Measurements from ENCODE around the gene YIPF5. TPM values are rescaled to one million over a fixed set of nuclear protein-coding genes. Genes with fewer than 3 reads are reported as not detected.

Gene YIPF5
- total and polyA plus RNA-seq, 9 donors, result 15.9 to 46.2 (median 35.4) TPM

- intact Hi-C loops (cut with DNase I), result no loop called here
- no peak for DNase-seq
- Histone ChIP-seq H3K4me1 (ENCODE audit: insufficient read depth) (no peaks in the 10 kb centered on the region), H3K27me3 (no peaks in the 10 kb centered on the region), H3K27ac (no peak overlapping the region), H3K4me3 (no peak overlapping the region), H3K36me3 (no peaks in the 10 kb centered on the region), H3K9me3 (no peaks in the 10 kb centered on the region)
- WGBS, 3 donors, result 46 to 49% (median 48%) methylated on average over 10 of the region's 10 CpGs
- TF ChIP-seq, protein P1, sequence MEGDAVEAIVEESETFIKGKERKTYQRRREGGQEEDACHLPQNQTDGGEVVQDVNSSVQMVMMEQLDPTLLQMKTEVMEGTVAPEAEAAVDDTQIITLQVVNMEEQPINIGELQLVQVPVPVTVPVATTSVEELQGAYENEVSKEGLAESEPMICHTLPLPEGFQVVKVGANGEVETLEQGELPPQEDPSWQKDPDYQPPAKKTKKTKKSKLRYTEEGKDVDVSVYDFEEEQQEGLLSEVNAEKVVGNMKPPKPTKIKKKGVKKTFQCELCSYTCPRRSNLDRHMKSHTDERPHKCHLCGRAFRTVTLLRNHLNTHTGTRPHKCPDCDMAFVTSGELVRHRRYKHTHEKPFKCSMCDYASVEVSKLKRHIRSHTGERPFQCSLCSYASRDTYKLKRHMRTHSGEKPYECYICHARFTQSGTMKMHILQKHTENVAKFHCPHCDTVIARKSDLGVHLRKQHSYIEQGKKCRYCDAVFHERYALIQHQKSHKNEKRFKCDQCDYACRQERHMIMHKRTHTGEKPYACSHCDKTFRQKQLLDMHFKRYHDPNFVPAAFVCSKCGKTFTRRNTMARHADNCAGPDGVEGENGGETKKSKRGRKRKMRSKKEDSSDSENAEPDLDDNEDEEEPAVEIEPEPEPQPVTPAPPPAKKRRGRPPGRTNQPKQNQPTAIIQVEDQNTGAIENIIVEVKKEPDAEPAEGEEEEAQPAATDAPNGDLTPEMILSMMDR (IDR thresholded peaks at IDR 0.05), result no peak
- TF ChIP-seq EP300 (IDR thresholded peaks at IDR 0.05) (no peak), POLR2A (IDR thresholded peaks at IDR 0.05) (no peak)
These were observed 19.5 kb upstream of the YIPF5 start for GRCh38 chr5:144189800-144190429.

- no peaks in the 10 kb centered on the region for H3K4me1 ChIP-seq (ENCODE audit: insufficient read depth)
- intact Hi-C loops (cut with DNase I), result no loop called here
- H3K27me3 ChIP-seq, result no peaks in the 10 kb centered on the region
- WGBS, 3 donors, result 1 to 3% (median 1%) methylated on average over 2 of the region's 2 CpGs
- TF ChIP-seq POLR2A (IDR thresholded peaks at IDR 0.05), result no peak
- no peak for TF ChIP-seq EP300 (IDR thresholded peaks at IDR 0.05)
- TF ChIP-seq, protein P1 (IDR thresholded peaks at IDR 0.05), result no peak
- no peaks in the 10 kb centered on the region for H3K9me3 ChIP-seq
- no peak overlapping the region for H3K4me3 ChIP-seq
- no peak for DNase-seq
- H3K36me3 ChIP-seq, result no peaks in the 10 kb centered on the region
- H3K27ac ChIP-seq, result no peak overlapping the region
These were observed 17.3 kb upstream of the YIPF5 start for GRCh38 chr5:144187699-144188294.

DNA sequence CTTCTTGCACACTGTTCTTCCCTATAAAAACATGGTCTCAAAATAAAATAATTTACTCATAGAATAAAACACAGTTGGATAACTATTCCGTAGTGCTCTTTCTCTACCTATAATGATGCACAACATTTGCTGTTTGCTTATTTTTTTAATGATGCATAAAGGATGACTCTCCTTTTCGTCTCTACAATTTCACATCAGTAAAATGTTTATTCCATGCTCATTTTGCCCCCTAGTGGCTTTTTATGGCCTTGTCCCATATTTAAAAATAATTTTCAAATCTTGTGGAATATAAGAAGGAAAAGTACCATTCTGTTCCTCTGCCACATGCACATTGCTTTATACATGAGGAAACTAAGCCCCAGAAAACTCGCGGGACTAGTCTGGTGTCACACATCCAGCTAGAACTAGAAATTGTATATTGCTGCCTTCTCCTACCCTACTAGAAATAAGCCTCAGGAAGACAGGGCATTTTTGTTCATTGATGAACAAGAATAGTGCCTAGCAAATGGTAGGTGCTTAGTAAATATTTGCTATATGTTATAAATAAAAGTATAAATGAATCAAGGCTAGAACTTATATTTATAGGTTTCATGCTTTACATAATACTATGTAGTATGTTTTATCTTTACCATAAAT is 12.9 kb upstream of the YIPF5 start:
- intact Hi-C loops (cut with DNase I), result no loop called here
- H3K4me3 ChIP-seq, result no peak overlapping the region
- DNase-seq, result no peak
- no peaks in the 10 kb centered on the region for H3K4me1 ChIP-seq (ENCODE audit: insufficient read depth)
- no peak overlapping the region for H3K27ac ChIP-seq
- H3K9me3 ChIP-seq, result no peaks in the 10 kb centered on the region
- H3K36me3 ChIP-seq, result no peaks in the 10 kb centered on the region
- 12 to 22% (median 16%) methylated on average over 4 of the region's 4 CpGs for WGBS, 3 donors
- TF ChIP-seq, protein P1 (IDR thresholded peaks at IDR 0.05), result peak in 2 of 3 donors; percentile 8 to 32
- TF ChIP-seq EP300 (IDR thresholded peaks at IDR 0.05), result no peak
- no peak for TF ChIP-seq POLR2A (IDR thresholded peaks at IDR 0.05)
- no peaks in the 10 kb centered on the region for H3K27me3 ChIP-seq

GRCh38 chr5:144179226-144179625 is 8.8 kb upstream of the YIPF5 start:
- no peak overlapping the region for H3K4me3 ChIP-seq
- 96 to 100% (median 97%) methylated on average over 1 of the region's 1 CpG for WGBS, 3 donors
- no peaks in the 10 kb centered on the region for H3K4me1 ChIP-seq (ENCODE audit: insufficient read depth)
- H3K27me3 ChIP-seq, result no peaks in the 10 kb centered on the region
- TF ChIP-seq EP300 (IDR thresholded peaks at IDR 0.05) (no peak), POLR2A (IDR thresholded peaks at IDR 0.05) (no peak)
- TF ChIP-seq, protein P1 (IDR thresholded peaks at IDR 0.05), result no peak
- H3K27ac ChIP-seq, result no peak overlapping the region
- intact Hi-C loops (cut with DNase I), result no loop called here
- no peaks in the 10 kb centered on the region for H3K36me3 ChIP-seq
- no peak for DNase-seq
- no peaks in the 10 kb centered on the region for H3K9me3 ChIP-seq

Measured in ovary (tissue), 9 donors.